K562 (cell line): ENCODE measurements around the gene TCHP. TPM values are rescaled to one million over a fixed set of nuclear protein-coding genes. Genes with fewer than 3 reads are reported as not detected.

ENCODE experiments used
- ATAC-seq: fragments of 200-7000 bp; cut with Tn5 transposase; 3 replicates; pipeline ENCODE4 v1.9.1; 2020; ENCODE audit warnings: moderate library complexity
- BruUV-seq: library from RNA; stranded (reverse); fragments of 400-500 nt; replicated peaks from 2 replicates; lab custom pipeline; 2021; lab: Mats Ljungman, UMichigan
- CTCF ChIA-PET: fragments of 300-600 bp; formaldehyde crosslinking; extraction: SDS; loops from one replicate; lab custom pipeline; 2021; ENCODE audit warnings: low intra/inter-chr PET ratio; lab: Yijun Ruan, JAX
- POLR2A ChIA-PET: fragments of 300-600, 350-650 bp; sonication (Branson Sonifier 250); formaldehyde crosslinking; extraction: SDS; loops from one replicate; lab custom pipeline; 2021; ENCODE audit warnings: antibody characterized with exemption, inconsistent platforms; lab: Yijun Ruan, JAX
- DNase-seq, 4 experiments: peaks; one replicate each; pipeline versions ENCODE4 v3.0.0 to v3.0.0-alpha.2; 2011 to 2018; ENCODE audit warnings: low spot score in 3 of 4, mixed read lengths in 3 of 4; ENCODE audit errors: extremely low read depth in 1 of 4
- FAIRE-seq: peaks from 2 replicates; lab custom pipeline; 2011; peaks lifted over from hg19 to GRCh38; lab: Jason Lieb, UNC
- H2AFZ ChIP-seq: 2 replicates; pipeline ENCODE4 v1.6.0; 2011; ENCODE audit warnings: low read depth, low read length, control low read depth, inconsistent platforms
- H3K27ac ChIP-seq: fragments of 200-600 bp; 3 replicates; pipeline ENCODE4 v1.8.0; 2011; ENCODE audit warnings: low read depth, mild to moderate bottlenecking, control low read depth, inconsistent platforms, low read length, moderate library complexity, mixed read lengths; ENCODE audit errors: extremely low read depth
- H3K27me3 ChIP-seq, 2 experiments: fragments of 300-600 bp in 1 of 2; 2 replicates in 1 of 2; 3 replicates in 1 of 2; pipeline versions ENCODE4 v1.6.0 to v1.8.0; 2011; ENCODE audit warnings: inconsistent platforms in 2 of 2, low read length in 2 of 2, mild to moderate bottlenecking in 1 of 2, mixed read lengths in 1 of 2, moderate library complexity in 1 of 2; ENCODE audit not compliant: control insufficient read depth in 2 of 2, insufficient read depth in 2 of 2
- H3K36me3 ChIP-seq: fragments of 300-600 bp; 3 replicates; pipeline ENCODE4 v1.8.0; 2011; ENCODE audit warnings: mild to moderate bottlenecking, low read length, inconsistent platforms; ENCODE audit not compliant: control insufficient read depth, insufficient read depth
- H3K4me1 ChIP-seq, 2 experiments: fragments of 200-600 bp in 1 of 2; replicated peaks in 1 of 2; 2 replicates in 1 of 2; 3 replicates in 1 of 2; pipeline versions ENCODE4 v1.5.1 to v1.8.0; 2011; ENCODE audit warnings: inconsistent platforms in 2 of 2, low read length in 2 of 2, mild to moderate bottlenecking in 1 of 2, mixed read lengths in 1 of 2, moderate library complexity in 1 of 2; ENCODE audit not compliant: control insufficient read depth in 2 of 2, insufficient read depth in 2 of 2
- H3K4me2 ChIP-seq: 2 replicates; pipeline ENCODE4 v1.6.1; 2011; ENCODE audit warnings: low read length, control low read depth, inconsistent platforms, mixed read lengths; ENCODE audit not compliant: insufficient read depth
- H3K4me3 ChIP-seq: fragments of 200-600 bp; sonication (generic), shearing (Covaris generic); 2 replicates; pipeline ENCODE4 v1.5.1; 2016; ENCODE audit warnings: control low read depth, inconsistent platforms
- H3K79me2 ChIP-seq: fragments of 200-600 bp; 3 replicates; pipeline ENCODE4 v1.8.0; 2011; ENCODE audit warnings: low read length, inconsistent platforms; ENCODE audit not compliant: control insufficient read depth, insufficient read depth
- H3K9ac ChIP-seq, 2 experiments: 2 replicates each; pipeline versions ENCODE4 v1.6.0 to v1.6.1; 2011; ENCODE audit warnings: low read depth in 2 of 2, low read length in 2 of 2, control low read depth in 1 of 2, inconsistent platforms in 1 of 2, mild to moderate bottlenecking in 1 of 2, mixed read lengths in 1 of 2; ENCODE audit not compliant: insufficient read depth in 1 of 2
- H3K9me1 ChIP-seq: one replicate; pipeline ENCODE4 v1.6.0; 2011; ENCODE audit warnings: inconsistent platforms, mild to moderate bottlenecking, low read length, moderate library complexity; ENCODE audit not compliant: control insufficient read depth, insufficient read depth
- H3K9me3 ChIP-seq: replicated peaks from 2 replicates; pipeline ENCODE4 v1.5.1; 2011; ENCODE audit warnings: low read depth, low read length, inconsistent platforms; ENCODE audit not compliant: control insufficient read depth, insufficient read depth
- H4K20me1 ChIP-seq: replicated peaks from 2 replicates; pipeline ENCODE4 v1.6.1; 2011; ENCODE audit warnings: low read length, inconsistent platforms, mixed read lengths; ENCODE audit not compliant: control insufficient read depth, insufficient read depth
- CREB1 ChIP-seq, 2 experiments: sonication (generic) in 1 of 2; formaldehyde crosslinking in 1 of 2; IDR thresholded peaks; 2 replicates each; pipeline versions ENCODE4 v1.6.1 to v1.8.0; 2012 to 2022; ENCODE audit warnings: inconsistent platforms in 1 of 2, mild to moderate bottlenecking in 1 of 2, missing genetic modification reagents in 1 of 2, moderate library complexity in 1 of 2
- HEY1 ChIP-seq: fragments of 250-450 bp; sonication (Bioruptor Pico); IDR thresholded peaks from 2 replicates; pipeline ENCODE4 v1.5.0; 2020; ENCODE audit warnings: mild to moderate bottlenecking, moderate library complexity, borderline replicate concordance
- JUNB ChIP-seq: fragments of 450-650 bp; formaldehyde crosslinking; conservative IDR thresholded peaks from 2 replicates; pipeline ENCODE4 v1.4.0; 2020; ENCODE audit warnings: mild to moderate bottlenecking
- TBL1XR1 ChIP-seq, 2 experiments: IDR thresholded peaks; 2 replicates each; pipeline ENCODE4 v1.6.1; 2012; ENCODE audit warnings: improper control_type of control experiment in 2 of 2, low read length in 2 of 2, mild to moderate bottlenecking in 1 of 2
- THRAP3 ChIP-seq: fragments of 450-650 bp; IDR thresholded peaks from 2 replicates; pipeline ENCODE4 v1.6.1; 2016; ENCODE audit warnings: mild to moderate bottlenecking, inconsistent platforms, borderline replicate concordance
- ZNF133 ChIP-seq: fragments of 250-450 bp; sonication (Bioruptor Pico); IDR thresholded peaks from 2 replicates; pipeline ENCODE4 v1.4.0; 2020; ENCODE audit warnings: mild to moderate bottlenecking
- ZNF316 ChIP-seq: fragments of 450-650 bp; IDR thresholded peaks from 2 replicates; pipeline ENCODE4 v1.6.1; 2016
- WGBS: fragments of 100-300 bp; shearing (Covaris generic); methylation state at CpG from one replicate; pipeline ENCODE4 v1.1.6; 2016; ENCODE audit warnings: low coverage, mixed read lengths; ENCODE audit not compliant: insufficient coverage; ENCODE audit errors: missing lambda C conversion rate; 5-methylcytosine and 5-hydroxymethylcytosine counted together
- in situ Hi-C: fragments of 300-500 bp; cut with MboI; formaldehyde crosslinking; loops from 4 replicates; pipeline ENCODE4 v1.15.0; 2018; ENCODE audit warnings: inconsistent platforms, mixed read lengths
- intact Hi-C: fragments of 100-400 bp; cut with micrococcal nuclease; formaldehyde crosslinking; loops from 2 replicates; pipeline ENCODE4 v1.14.2; 2022
- polyA plus RNA-seq, 8 experiments: library from polyadenylated mRNA; depleted of rRNA in 4 of 8; stranded (reverse) in 5 of 8; unstranded in 3 of 8; fragments of >200 nt; fragmentation: Nextera tagmentation in 2 of 8; fragmentation: Illumina TruSeq in 1 of 8; extraction: Ambion mirVana in 2 of 8; extraction: Trizol in 1 of 8; gene quantifications; 2 replicates each; pipeline versions ENCODE4 v1.2.1 to v1.2.3, GENCODE V29; 2011 to 2014; ENCODE audit warnings: inconsistent platforms in 1 of 8, missing spikeins in 1 of 8
- total RNA-seq, 7 experiments: library from RNA; depleted of rRNA in 6 of 7; stranded (reverse); fragments of >200 nt in 6 of 7; fragmentation: Illumina TruSeq in 2 of 7; extraction: Trizol in 2 of 7; gene quantifications; 2 replicates each; pipeline versions ENCODE4 v1.2.1 to v1.2.3, GENCODE V29; 2011 to 2021; ENCODE audit warnings: low replicate concordance in 1 of 7

The TCHP gene
- total and polyA plus RNA-seq, 9 of the 15 experiments (the other 6 are each of a cell fraction or from before 2014, with no cell fraction given), result 3.4 to 30.4 (median 19.7) TPM

DNA sequence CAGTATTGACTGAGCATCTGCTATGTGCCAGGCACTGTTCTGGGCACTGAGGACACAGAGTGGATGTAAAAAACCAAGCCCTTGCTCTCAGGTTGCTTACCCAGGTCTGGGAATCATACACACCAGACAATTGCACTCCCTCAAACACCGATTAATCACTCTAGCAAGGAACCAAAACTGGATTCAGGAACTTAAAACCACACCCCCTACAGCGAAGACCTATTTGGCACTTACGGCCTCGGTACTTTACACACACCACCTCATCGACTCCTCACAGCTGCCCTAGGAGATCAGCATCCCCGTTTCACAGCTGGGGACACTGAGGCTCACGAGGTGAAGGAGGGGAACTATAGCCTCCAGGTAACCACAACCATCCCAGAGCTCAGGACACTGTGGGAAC, 21.3 kb upstream of the TCHP start:
- no peaks in the 10 kb centered on the region for H3K79me2 ChIP-seq
- H2AFZ ChIP-seq, result no peak overlapping the region
- no TSS peak for BruUV-seq
- H3K4me2 ChIP-seq, result no peak overlapping the region
- FAIRE-seq (no peak), DNase-seq (no peak)
- 7% methylated on average over 7 of the region's 7 CpGs for WGBS
- H3K36me3 ChIP-seq, result no peaks in the 10 kb centered on the region
- H3K27me3 ChIP-seq, result peaks cover 30 to 41% of the 10 kb centered on the region in 2 experiments
- no peak overlapping the region for H3K4me3 ChIP-seq
- intact Hi-C loops, result loop anchor here (5.0 kb wide), 1 partner anchor 71 kb away; no protein-coding TSS in a partner anchor
- POLR2A ChIA-PET, result no interaction called here
- H3K4me1 ChIP-seq, result peaks cover 5 to 18% of the 10 kb centered on the region in 2 experiments; a peak in 4 of 5 replicates
- no peaks in the 10 kb centered on the region for H3K9me3 ChIP-seq
- no peak overlapping the region for H3K27ac ChIP-seq
- in situ Hi-C loops, result no loop called here
- H4K20me1 ChIP-seq, result no peaks in the 10 kb centered on the region; the same call in 1 of the 2 replicates
- no peaks in the 10 kb centered on the region for H3K9me1 ChIP-seq
- TF ChIP-seq TBL1XR1 (IDR thresholded peaks at IDR 0.05; ENCODE audit: low read length in 2 of 2) (no peak), JUNB (CRISPR knock-in tag) (no peak), HEY1 (CRISPR knock-in tag) (no peak), THRAP3 (no peak), ZNF133 (CRISPR knock-in tag) (no peak), CREB1 (IDR thresholded peaks at IDR 0.05) (no peak), CREB1 (CRISPR knock-in tag; IDR thresholded peaks at IDR 0.05) (no peak), ZNF316 (0 out of 2 replicates have a peak, but pooled peaks have one; percentile 30)
- TF ChIP-seq, all 486 proteins: peak for 1
- no peak for ATAC-seq
- no peak overlapping the region for H3K9ac ChIP-seq
- CTCF ChIA-PET, result interaction anchor here (2.2 kb wide), 1 partner anchor 74 kb away, joined by 16 read pairs; no protein-coding TSS in a partner anchor
